PFSK-1 (cell line): Measurements from ENCODE around the gene ACOXL.

Experiments used
- FOXP2 ChIP-seq: optimal IDR thresholded peaks from 2 replicates; pipeline ENCODE3; 2011; ENCODE audit warnings: borderline replicate concordance, control low read depth, inconsistent platforms; ENCODE audit not compliant: insufficient read depth; ENCODE audit errors: extremely low read length, extremely low read depth
- POLR2AphosphoS5 ChIP-seq: IDR thresholded peaks from 2 replicates; pipeline ENCODE4 v1.6.1; 2012; ENCODE audit warnings: low read depth, mild to moderate bottlenecking, control low read depth, low read length, moderate library complexity
- SIN3A ChIP-seq: IDR thresholded peaks from 2 replicates; pipeline ENCODE4 v1.6.1; 2012; ENCODE audit warnings: mild to moderate bottlenecking, low read length, moderate library complexity, borderline replicate concordance; ENCODE audit not compliant: insufficient read depth
- TAF1 ChIP-seq: IDR thresholded peaks from 2 replicates; pipeline ENCODE4 v1.6.1; 2012; ENCODE audit warnings: low read length, control low read depth, borderline replicate concordance; ENCODE audit not compliant: insufficient read depth
- TF ChIP-seq, protein P1 (sequence below), 2 experiments: IDR thresholded peaks; 2 replicates each; pipeline versions ENCODE4 v1.6.1 to v1.8.0; 2011 to 2012; ENCODE audit warnings: low read depth in 2 of 2, low read length in 2 of 2, control low read depth in 1 of 2, inconsistent platforms in 1 of 2, mild to moderate bottlenecking in 1 of 2, moderate library complexity in 1 of 2; ENCODE audit not compliant: insufficient read depth in 1 of 2

ACOXL gene

DNA sequence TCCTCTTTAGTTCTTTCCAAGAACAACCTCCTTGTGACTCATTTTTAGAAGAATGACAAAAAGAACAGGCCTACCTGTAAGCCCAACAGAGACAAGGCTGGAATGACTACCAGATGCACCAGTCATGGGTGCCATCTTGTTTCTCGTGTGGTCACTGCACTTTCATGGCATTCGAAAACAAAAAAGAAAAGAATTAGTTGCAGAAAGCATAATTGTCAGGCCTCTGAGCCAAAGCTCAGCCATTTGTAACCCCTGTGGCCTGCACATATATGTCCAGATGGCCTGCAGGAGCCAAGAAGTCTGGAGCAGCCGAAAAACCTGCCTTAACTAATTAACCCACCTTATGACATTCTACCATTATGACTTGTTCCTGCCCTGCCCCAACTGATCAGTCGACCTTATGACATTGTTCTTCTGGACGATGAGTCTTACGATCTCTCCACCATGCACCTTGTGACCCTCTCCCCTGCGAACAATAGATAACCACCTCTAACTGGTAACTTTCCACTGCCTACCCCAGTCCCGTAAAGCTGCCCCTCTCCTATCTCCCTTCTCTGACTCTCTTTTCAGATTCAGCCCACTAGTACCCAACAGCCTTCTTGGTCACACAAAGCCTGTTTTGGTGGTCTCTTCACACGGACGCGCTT lies 40.6 kb upstream of the ACOXL start:
- TF ChIP-seq, protein P1, sequence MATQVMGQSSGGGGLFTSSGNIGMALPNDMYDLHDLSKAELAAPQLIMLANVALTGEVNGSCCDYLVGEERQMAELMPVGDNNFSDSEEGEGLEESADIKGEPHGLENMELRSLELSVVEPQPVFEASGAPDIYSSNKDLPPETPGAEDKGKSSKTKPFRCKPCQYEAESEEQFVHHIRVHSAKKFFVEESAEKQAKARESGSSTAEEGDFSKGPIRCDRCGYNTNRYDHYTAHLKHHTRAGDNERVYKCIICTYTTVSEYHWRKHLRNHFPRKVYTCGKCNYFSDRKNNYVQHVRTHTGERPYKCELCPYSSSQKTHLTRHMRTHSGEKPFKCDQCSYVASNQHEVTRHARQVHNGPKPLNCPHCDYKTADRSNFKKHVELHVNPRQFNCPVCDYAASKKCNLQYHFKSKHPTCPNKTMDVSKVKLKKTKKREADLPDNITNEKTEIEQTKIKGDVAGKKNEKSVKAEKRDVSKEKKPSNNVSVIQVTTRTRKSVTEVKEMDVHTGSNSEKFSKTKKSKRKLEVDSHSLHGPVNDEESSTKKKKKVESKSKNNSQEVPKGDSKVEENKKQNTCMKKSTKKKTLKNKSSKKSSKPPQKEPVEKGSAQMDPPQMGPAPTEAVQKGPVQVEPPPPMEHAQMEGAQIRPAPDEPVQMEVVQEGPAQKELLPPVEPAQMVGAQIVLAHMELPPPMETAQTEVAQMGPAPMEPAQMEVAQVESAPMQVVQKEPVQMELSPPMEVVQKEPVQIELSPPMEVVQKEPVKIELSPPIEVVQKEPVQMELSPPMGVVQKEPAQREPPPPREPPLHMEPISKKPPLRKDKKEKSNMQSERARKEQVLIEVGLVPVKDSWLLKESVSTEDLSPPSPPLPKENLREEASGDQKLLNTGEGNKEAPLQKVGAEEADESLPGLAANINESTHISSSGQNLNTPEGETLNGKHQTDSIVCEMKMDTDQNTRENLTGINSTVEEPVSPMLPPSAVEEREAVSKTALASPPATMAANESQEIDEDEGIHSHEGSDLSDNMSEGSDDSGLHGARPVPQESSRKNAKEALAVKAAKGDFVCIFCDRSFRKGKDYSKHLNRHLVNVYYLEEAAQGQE (IDR thresholded peaks at IDR 0.05; ENCODE audit: insufficient read depth in 1 of 2, low read depth in 2 of 2, low read length in 2 of 2): no peak
- no peak for TF ChIP-seq SIN3A
- no peak for TF ChIP-seq FOXP2
- TF ChIP-seq POLR2AphosphoS5: no peak
- TF ChIP-seq TAF1: no peak

DNA sequence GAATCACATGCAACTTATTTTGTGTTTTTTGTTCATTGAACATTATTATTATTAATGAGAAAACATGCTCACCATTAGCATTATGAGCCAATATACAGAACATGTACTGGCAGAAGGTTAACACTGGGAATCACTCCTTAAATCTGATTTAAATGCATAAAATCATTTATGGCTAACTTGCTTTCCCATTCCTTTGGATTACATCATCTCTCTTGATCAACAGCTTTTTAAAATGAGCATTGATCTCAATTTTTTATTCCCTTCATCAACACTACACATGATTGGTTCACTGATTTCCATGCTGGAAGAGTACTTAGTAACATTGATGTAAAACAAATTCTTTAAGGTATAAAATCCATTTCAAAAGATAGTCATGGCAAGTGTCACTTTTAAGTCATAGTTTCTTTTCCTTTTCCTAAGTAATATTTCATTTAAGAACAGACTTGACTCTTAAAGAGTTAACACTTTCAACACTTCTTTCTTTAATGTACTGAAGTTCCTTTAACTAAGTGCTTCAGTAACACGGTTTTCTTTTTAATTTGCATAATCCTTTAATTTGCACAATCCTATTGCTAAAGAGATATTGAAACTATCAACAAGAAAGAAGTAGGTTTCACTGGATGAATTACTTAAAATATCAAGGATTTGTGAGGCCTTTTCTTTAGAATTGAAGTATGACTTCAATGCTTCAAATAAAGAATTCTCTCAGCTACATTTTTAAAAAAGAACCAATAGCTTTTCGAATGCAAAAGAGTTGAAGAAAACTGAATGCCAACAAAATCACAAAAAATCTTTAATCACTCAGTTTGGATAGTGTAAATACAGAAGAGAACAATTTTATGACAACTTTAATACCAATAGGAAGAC lies 29.6 kb upstream of the ACOXL start:
- TF ChIP-seq, protein P1 (IDR thresholded peaks at IDR 0.05; ENCODE audit: insufficient read depth in 1 of 2, low read depth in 2 of 2, low read length in 2 of 2): no peak
- TF ChIP-seq POLR2AphosphoS5: no peak
- TF ChIP-seq FOXP2: no peak
- TF ChIP-seq TAF1: no peak
- no peak for TF ChIP-seq SIN3A

DNA sequence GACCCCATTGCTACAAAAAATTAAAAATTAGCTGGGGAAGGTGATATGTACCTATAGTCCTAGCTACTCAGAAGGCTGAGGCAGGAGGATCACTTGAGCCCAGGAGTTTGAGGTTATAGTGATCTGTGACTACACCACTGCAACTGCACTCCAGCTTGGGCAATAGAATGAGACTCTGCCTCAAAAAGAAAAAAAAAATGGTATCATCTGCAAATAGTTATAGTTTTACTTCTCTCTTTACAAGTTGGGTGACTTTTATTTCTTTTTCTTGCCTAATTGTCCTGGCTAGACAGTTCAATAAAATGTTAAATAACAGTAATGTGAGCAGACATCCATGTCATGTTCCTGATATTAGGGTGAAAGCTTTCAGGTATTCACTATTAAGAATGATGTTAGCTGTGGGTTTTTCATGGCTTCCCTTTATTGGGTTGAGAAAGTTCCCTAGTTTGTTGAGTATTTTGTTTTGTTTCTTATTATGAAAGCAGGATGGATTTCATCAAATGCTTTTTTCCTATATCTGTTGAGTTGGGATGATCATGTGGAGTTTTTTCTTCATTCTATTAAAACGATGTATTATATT lies 24.9 kb upstream of the ACOXL start:
- no peak for TF ChIP-seq FOXP2
- TF ChIP-seq, protein P1 (IDR thresholded peaks at IDR 0.05; ENCODE audit: insufficient read depth in 1 of 2, low read depth in 2 of 2, low read length in 2 of 2): no peak
- no peak for TF ChIP-seq SIN3A
- TF ChIP-seq TAF1: no peak
- TF ChIP-seq POLR2AphosphoS5: no peak

DNA sequence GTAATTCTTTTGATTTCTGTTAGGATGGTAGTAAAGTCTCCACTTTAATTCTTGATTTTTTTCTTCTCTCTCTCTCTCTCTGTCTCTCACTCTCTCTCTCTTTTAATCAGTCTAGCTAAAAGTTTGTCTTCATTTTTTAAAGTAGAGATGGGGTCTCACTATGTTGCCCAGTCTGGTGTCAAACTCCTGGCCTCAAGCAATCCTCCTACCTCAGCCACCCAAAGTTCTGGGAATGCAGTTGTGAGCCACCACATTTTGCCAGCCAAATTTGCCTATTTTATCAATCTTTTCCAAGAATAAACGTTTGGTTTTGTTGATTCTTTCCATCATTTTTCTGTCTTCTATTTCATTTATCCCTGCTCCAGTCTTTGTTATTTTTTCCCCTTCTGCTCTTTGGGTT lies 23.9 kb upstream of the ACOXL start:
- TF ChIP-seq, protein P1 (IDR thresholded peaks at IDR 0.05; ENCODE audit: insufficient read depth in 1 of 2, low read depth in 2 of 2, low read length in 2 of 2): no peak
- TF ChIP-seq TAF1 (no peak), SIN3A (no peak), FOXP2 (no peak), POLR2AphosphoS5 (no peak)
